Measurements from ENCODE around the gene BMPR1A.

GRCh38 chr10:86938260-86938659 lies 181.8 kb downstream of the BMPR1A start:
- TF ChIP-seq CTCF (IDR thresholded peaks at IDR 0.05): no peak
- TF ChIP-seq POLR2A (IDR thresholded peaks at IDR 0.05): no peak

All from right lobe of liver (tissue), 4 donors.